Fibroblast of skin of left biceps (primary cell): Measurements from ENCODE around the gene SLC35E2B.
A peak's percentile ranks its signal among the peaks of the same experiment; 100 is the strongest.
"Not testable (repeated sequence)": the region's sequence is repeated elsewhere in the genome, so short reads cannot be mapped to it uniquely, and the experiment has no call there.

Experiments
- DNase-seq, 2 experiments: peaks; one replicate each; pipeline ENCODE4 v3.0.0-alpha.2; 2013; ENCODE audit warnings: low read depth in 2 of 2

SLC35E2B gene

GRCh38 chr1:1703796-1704195 lies 11.2 kb upstream of the SLC35E2B start:
- no peak for DNase-seq

GRCh38 chr1:1702506-1702905 lies 9.9 kb upstream of the SLC35E2B start:
- not testable (repeated sequence) for DNase-seq

DNA sequence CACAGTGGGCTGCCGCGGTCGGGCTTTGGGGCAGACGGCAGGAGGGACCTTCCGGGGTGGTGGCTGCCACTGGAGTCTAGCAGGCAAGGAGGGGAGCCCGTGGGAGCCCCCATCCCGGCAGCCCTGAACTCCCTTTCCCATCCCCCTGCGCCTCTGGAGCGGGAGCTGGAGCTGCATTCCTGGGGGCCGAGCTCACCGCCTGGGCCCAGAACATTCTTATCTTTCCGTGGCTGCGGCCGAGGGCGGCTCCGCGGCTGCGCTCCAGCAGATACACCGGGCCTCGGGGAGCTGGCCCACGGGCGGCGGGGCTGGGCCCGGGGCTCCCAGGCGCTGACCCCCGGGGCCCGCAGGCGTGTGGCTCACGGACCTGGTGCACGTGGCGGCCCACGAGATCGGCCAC lies 8.0 kb upstream of the SLC35E2B start:
- not testable (repeated sequence) for DNase-seq

DNA sequence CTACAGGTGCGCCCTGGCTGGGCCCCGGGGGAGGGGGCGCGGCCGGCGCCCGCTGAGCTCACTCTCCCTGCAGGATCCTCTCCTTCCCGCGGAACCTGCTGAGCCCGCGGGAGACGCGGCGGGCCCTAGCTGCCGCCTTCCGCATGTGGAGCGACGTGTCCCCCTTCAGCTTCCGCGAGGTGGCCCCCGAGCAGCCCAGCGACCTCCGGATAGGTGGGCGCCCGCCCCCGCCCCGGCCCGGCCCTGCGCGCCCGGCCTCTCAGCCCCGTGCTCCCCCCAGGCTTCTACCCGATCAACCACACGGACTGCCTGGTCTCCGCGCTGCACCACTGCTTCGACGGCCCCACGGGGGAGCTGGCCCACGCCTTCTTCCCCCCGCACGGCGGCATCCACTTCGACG lies 7.5 kb upstream of the SLC35E2B start:
- DNase-seq = not testable (repeated sequence)

GRCh38 chr1:1699061-1699460 lies 6.5 kb upstream of the SLC35E2B start:
- not testable (repeated sequence) for DNase-seq

GRCh38 chr1:1697358-1698183 lies 5.0 kb upstream of the SLC35E2B start:
- DNase-seq = not testable (repeated sequence)

- DNase-seq = not testable (repeated sequence)
Observed at GRCh38 chr1:1696431-1697357, 4.1 kb upstream of the SLC35E2B start.

GRCh38 chr1:1692324-1692713 lies 276 bp downstream of the SLC35E2B start:
- DNase-seq = peak; percentile 12 to 20

GRCh38 chr1:1691443-1691842 lies 1.2 kb downstream of the SLC35E2B start:
- DNase-seq = not testable (repeated sequence)

DNA sequence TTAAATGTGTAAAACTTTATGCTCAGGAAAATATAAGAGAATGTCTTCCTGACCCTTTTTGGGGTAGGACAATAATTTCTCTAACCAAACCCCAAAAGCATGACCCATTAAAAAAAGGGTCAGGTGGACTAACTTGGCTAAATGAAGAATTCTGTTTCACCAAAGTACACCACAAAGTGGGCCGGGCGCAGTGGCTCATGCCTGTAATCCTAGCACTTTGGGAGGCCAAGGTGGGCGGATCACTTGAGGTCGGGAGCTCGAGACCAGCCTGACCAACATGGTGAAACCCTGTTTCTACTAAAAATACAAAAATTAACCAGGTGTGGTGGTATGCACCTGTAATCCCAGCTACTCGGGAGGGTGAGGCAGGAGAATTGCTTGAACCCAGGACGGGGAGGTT lies 3.1 kb downstream of the SLC35E2B start:
- not testable (repeated sequence) for DNase-seq

- DNase-seq = no peak
Observed at GRCh38 chr1:1687846-1688245, 4.7 kb downstream of the SLC35E2B start.

GRCh38 chr1:1684031-1684681 lies 8.4 kb downstream of the SLC35E2B start:
- no peak for DNase-seq

GRCh38 chr1:1683104-1683905 lies 9.3 kb downstream of the SLC35E2B start:
- no peak for DNase-seq

- DNase-seq = no peak
Observed at GRCh38 chr1:1680912-1681273, 11.7 kb downstream of the SLC35E2B start.

DNA sequence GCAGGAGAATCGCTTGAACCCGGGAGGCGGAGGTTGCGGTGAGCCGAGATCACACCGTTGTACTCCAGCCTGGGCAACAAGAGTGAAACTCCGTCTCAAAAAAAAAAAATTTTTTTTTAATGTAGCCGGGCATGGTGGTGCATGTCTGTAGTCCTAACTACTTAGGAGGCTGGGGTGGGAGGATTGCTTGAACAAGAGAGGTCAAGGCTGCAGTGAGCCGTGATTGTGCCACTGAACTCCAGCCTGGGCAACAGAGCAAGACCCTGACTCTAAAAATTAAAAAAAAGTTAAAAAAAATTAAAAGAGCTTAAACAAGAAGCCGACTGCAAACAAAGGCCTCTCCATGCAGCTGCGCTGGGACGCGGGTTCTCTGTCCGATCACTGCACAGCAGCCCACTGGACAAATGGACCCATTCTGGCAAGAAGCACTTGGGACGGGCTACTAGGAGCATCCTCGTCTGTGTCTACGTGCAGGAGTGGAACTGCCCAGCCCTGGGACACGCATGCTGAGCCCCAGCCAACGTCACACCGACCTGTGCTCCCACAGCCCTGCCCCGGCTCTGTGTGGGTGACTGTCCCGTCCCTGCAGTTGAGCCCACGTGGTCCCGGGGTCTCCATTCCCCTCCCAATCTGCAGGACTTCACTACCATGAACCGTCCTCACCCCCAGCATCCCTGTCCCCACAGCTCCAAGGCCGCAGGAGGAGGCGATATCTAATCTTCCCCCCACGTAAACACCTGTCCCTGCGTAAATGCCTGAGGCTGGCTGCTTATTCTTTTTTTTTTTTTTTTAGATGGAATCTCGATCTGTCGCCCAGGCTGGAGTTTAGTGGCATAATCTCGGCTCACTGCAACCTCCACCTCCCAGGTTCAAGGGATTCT lies 12.3 kb downstream of the SLC35E2B start:
- no peak for DNase-seq

- DNase-seq = no peak
Observed at GRCh38 chr1:1678581-1679380, 13.8 kb downstream of the SLC35E2B start.

DNA sequence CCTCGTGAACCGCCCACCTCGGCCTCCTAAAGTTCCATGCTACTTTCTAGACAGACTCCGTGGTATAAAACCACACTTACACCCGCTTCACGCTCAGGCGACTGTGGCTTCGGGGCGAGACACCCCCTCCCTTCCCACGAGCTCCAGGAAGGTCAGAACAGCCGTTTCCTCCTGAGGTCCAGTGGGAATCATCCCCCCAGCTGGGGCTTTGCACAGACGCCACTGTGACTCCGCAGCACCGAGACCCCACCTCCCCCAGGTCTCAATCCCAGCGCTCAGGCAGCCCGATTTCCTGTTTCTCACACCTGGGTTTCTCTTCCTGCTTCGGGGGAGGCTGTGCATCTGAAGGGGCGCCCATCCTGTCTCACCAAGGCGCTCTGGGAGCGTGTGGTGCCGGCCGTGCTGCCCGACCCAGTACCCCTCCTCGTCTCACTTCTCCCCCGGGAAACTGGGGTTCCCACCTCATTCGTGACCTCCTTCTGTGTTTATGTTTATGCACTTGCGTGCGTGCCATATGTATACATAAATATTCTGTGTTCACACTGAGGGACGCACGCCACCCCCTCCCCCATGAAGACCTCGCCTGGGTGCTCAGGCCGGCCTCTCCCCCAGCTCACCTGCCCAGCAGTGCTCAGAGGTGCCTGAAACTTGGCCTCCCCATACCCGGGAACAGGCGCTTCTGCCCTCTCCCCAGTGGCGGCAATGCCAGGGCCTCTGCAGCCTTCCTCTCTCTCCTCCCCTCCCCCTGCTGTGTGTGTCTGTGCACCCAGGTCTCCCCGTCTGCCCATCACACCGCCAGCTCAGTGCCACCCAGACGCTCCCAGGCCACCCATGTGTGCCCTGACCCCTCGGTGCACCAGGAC lies 14.6 kb downstream of the SLC35E2B start:
- DNase-seq = no peak

- not testable (repeated sequence) for DNase-seq
Observed at GRCh38 chr1:1676087-1676486, 16.5 kb downstream of the SLC35E2B start.
